Measurements from ENCODE around the gene ATP6V0C. TPM values are rescaled to one million over a fixed set of nuclear protein-coding genes. Genes with fewer than 3 reads are reported as not detected.

The ATP6V0C gene
- total and polyA plus RNA-seq, 2 of the 13 experiments (the other 11 are each of a cell fraction or from before 2014, with no cell fraction given): 10.4 to 20.1 TPM

DNA sequence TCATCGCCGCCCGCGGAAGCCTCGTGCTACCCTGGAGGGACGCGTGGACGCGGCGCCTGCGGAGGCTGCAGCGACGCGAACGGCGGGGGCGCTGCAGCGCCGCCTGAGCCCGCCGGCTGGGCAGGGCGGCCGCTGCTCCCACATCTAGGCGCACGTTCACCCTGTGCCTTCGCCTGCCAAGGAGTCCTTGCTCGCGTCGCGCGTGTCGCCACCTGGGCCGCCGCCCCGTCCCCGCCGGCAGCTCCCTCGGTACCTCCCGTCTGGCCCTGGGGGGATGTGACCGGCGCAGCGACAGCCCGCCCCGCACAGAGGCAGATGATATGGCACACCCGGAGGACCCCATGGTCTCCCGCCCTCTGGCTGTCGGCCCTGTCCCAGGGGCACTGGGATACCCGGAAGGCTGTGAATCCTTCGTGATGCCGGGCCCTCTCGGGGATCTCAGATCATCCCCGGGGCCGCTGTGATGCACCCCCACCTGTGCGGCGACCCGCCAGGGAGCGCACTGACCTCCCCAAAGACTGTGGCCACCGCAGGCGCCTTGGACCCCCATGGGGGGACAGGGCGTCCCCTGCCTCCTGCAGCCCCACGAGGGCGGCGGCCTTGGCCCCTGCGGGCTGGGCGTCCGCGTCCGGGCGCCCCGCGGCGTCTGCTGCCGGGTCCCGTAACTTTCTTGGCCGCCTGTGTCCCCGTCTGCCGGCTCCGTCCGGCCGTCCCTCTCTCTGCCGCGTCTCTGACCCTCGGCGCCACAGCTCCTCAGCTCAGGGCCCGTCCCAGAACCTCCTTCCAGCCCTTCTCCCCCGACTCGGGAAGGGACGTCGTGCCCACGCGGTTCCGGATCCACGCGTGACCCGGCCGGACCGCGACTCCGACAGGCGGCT lies 39.5 kb upstream of the ATP6V0C start (continued):
- TF ChIP-seq ZNF703 (CRISPR knock-in tag; IDR thresholded peaks at IDR 0.05; ENCODE audit: borderline replicate concordance): no peak
- TF ChIP-seq SP2 (CRISPR knock-in tag; IDR thresholded peaks at IDR 0.05): 0 out of 2 replicates have a peak, but pooled peaks have one; percentile 10
- TF ChIP-seq, protein P1, sequence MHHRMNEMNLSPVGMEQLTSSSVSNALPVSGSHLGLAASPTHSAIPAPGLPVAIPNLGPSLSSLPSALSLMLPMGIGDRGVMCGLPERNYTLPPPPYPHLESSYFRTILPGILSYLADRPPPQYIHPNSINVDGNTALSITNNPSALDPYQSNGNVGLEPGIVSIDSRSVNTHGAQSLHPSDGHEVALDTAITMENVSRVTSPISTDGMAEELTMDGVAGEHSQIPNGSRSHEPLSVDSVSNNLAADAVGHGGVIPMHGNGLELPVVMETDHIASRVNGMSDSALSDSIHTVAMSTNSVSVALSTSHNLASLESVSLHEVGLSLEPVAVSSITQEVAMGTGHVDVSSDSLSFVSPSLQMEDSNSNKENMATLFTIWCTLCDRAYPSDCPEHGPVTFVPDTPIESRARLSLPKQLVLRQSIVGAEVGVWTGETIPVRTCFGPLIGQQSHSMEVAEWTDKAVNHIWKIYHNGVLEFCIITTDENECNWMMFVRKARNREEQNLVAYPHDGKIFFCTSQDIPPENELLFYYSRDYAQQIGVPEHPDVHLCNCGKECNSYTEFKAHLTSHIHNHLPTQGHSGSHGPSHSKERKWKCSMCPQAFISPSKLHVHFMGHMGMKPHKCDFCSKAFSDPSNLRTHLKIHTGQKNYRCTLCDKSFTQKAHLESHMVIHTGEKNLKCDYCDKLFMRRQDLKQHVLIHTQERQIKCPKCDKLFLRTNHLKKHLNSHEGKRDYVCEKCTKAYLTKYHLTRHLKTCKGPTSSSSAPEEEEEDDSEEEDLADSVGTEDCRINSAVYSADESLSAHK (CRISPR knock-in tag; IDR thresholded peaks at IDR 0.05; ENCODE audit: borderline replicate concordance): no peak
- no peak for TF ChIP-seq RFX1 (IDR thresholded peaks at IDR 0.05)
- no peak for TF ChIP-seq SIN3B (IDR thresholded peaks at IDR 0.05; ENCODE audit: low read length)
- no peak; the same call in 1 of the 2 replicates for TF ChIP-seq POGK (CRISPR knock-in tag; conservative IDR thresholded peaks at IDR 0.05)
- TF ChIP-seq ZNF44 (CRISPR knock-in tag; IDR thresholded peaks at IDR 0.05): no peak
- TF ChIP-seq ZNF891 (CRISPR knock-in tag; IDR thresholded peaks at IDR 0.05): no peak; the same call in 1 of the 2 replicates
- TF ChIP-seq, protein P2, sequence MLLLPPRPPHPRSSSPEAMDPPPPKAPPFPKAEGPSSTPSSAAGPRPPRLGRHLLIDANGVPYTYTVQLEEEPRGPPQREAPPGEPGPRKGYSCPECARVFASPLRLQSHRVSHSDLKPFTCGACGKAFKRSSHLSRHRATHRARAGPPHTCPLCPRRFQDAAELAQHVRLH (CRISPR knock-in tag; IDR thresholded peaks at IDR 0.05; ENCODE audit: borderline replicate concordance, low read depth): no peak
- TF ChIP-seq TRIM24 (CRISPR knock-in tag; IDR thresholded peaks at IDR 0.05): no peak
- TF ChIP-seq MXD3 (CRISPR knock-in tag; IDR thresholded peaks at IDR 0.05): peak; percentile 62; the same call in 1 of the 2 replicates
- no peak for TF ChIP-seq MLXIP (CRISPR knock-in tag; IDR thresholded peaks at IDR 0.05; ENCODE audit: borderline replicate concordance)
- TF ChIP-seq SOX13 (IDR thresholded peaks at IDR 0.05): no peak
- no peak for TF ChIP-seq SOX13 (CRISPR knock-in tag; conservative IDR thresholded peaks at IDR 0.05 in 1 of 2, IDR thresholded peaks at IDR 0.05 in 1 of 2)
- TF ChIP-seq PLRG1 (conservative IDR thresholded peaks at IDR 0.05): no peak
